Measurements from ENCODE around the gene SFMBT2.

- TF ChIP-seq CTCF (IDR thresholded peaks at IDR 0.05) (no peak), EP300 (IDR thresholded peaks at IDR 0.05) (no peak), POLR2A (IDR thresholded peaks at IDR 0.05) (no peak)
Measured at GRCh38 chr10:7370511-7370910, 40.3 kb downstream of the SFMBT2 start.

Measured in suprapubic skin (tissue), 3 donors.